Keratinocyte (primary cell): ENCODE data around the gene RFTN1.

Source experiments
- CTCF ChIP-seq, 3 experiments: IDR thresholded peaks in 1 of 3; conservative IDR thresholded peaks in 1 of 3; optimal IDR thresholded peaks in 1 of 3; 2 replicates in 2 of 3; 3 replicates in 1 of 3; pipeline versions ENCODE3 to v1.5.1; 2011; ENCODE audit warnings: low read length in 3 of 3, mild to moderate bottlenecking in 3 of 3, moderate library complexity in 2 of 3, control low read depth in 1 of 3, inconsistent platforms in 1 of 3; ENCODE audit not compliant: insufficient read depth in 2 of 3; ENCODE audit errors: extremely low read depth in 1 of 3
- EZH2 ChIP-seq: IDR thresholded peaks from one replicate; pipeline ENCODE4 v1.6.1; 2012; ENCODE audit warnings: inconsistent platforms, mild to moderate bottlenecking, low read length, moderate library complexity

- TF ChIP-seq CTCF (optimal IDR thresholded peaks at IDR 0.05 in 1 of 3, IDR thresholded peaks at IDR 0.05 in 1 of 3, conservative IDR thresholded peaks at IDR 0.05 in 1 of 3; ENCODE audit: extremely low read depth in 1 of 3, insufficient read depth in 2 of 3, low read length in 3 of 3) (no peak), EZH2 (no peak)
These were observed 93.8 kb downstream of the RFTN1 start for GRCh38 chr3:16419640-16420241.
